ENCODE results near the gene BRINP1. TPM values are rescaled to one million over a fixed set of nuclear protein-coding genes. Genes with fewer than 3 reads are reported as not detected.
A peak's percentile ranks its signal among the peaks of the same experiment; 100 is the strongest.

BRINP1 gene
- total and polyA plus RNA-seq, 2 of the 8 experiments (the other 6 are each of a cell fraction or from before 2014, with no cell fraction given), result 19.5 to 20.5 TPM

GRCh38 chr9:119298076-119298853 lies 71.0 kb downstream of the BRINP1 start:
- Histone ChIP-seq H3K4me1 (replicated peaks in 1 of 4; ENCODE audit: control insufficient read depth in 3 of 4, insufficient read depth in 4 of 4, low read length in 3 of 4) (peaks cover 0 to 15% (median 11%) of the 10 kb centered on the region in 4 experiments; a peak in 6 of 7 replicates), H2BK5ac (ENCODE audit: low read depth, low read length) (peak overlapping the region; percentile 97; the same call in 1 of the 2 replicates), H3K23me2 (ENCODE audit: low read depth, low read length) (no peaks in the 10 kb centered on the region), H4K91ac (replicated peaks; ENCODE audit: insufficient read length, low read length) (peak overlapping the region; percentile 49), H4K5ac (ENCODE audit: insufficient read length, low read depth, low read length) (peak overlapping the region; percentile 84), H3K18ac (ENCODE audit: extremely low read depth, low read length) (peak overlapping the region; percentile 73; the same call in 1 of the 2 replicates), H2BK20ac (ENCODE audit: low read length) (peak overlapping the region; percentile 76; the same call in 1 of the 2 replicates), H3K27ac (ENCODE audit: low read depth, low read length) (peak overlapping the region; percentile 76), H3K4me3 (ENCODE audit: extremely low read depth in 1 of 4, insufficient read depth in 2 of 4, low read depth in 3 of 4, low read length in 4 of 4) (peak overlapping the region in 1 of 4 experiments; percentile 42; a peak in 2 of 8 replicates), H2AFZ (ENCODE audit: low read length) (no peak overlapping the region), H3K14ac (ENCODE audit: insufficient read length) (peak overlapping the region; percentile 87), H3K27me3 (replicated peaks in 1 of 4; ENCODE audit: control insufficient read depth in 3 of 4, extremely low read depth in 1 of 4, insufficient read depth in 3 of 4, low read length in 3 of 4) (no peaks in the 10 kb centered on the region), H4K20me1 (replicated peaks in 1 of 2; ENCODE audit: control insufficient read depth in 1 of 2, insufficient read depth in 2 of 2, low read length in 2 of 2) (no peaks in the 10 kb centered on the region), H4K8ac (ENCODE audit: extremely low read depth, insufficient read depth, low read length) (no peak overlapping the region), H3K36me3 (ENCODE audit: control insufficient read depth in 2 of 4, insufficient read depth in 4 of 4, low read length in 3 of 4) (no peaks in the 10 kb centered on the region), H3K79me2 (ENCODE audit: control insufficient read depth in 1 of 2, insufficient read depth in 2 of 2, low read length in 2 of 2) (peaks cover 0 to 52% of the 10 kb centered on the region in 2 experiments; a peak in 3 of 4 replicates), H3K9ac (replicated peaks in 1 of 4; ENCODE audit: extremely low read depth in 1 of 4, low read depth in 3 of 4, low read length in 3 of 4) (peak overlapping the region in 1 of 4 experiments; percentile 1; a peak in 2 of 7 replicates), H3K4ac (replicated peaks; ENCODE audit: insufficient read length, low read depth, low read length) (peak overlapping the region; percentile 82), H2BK12ac (ENCODE audit: low read depth, low read length) (peak overlapping the region; percentile 93), H3K23ac (ENCODE audit: insufficient read length) (no peak overlapping the region), H2BK15ac (ENCODE audit: low read length) (no peak overlapping the region), H3K79me1 (ENCODE audit: low read depth, low read length) (no peaks in the 10 kb centered on the region), H2AK5ac (ENCODE audit: low read depth, low read length) (peak overlapping the region; percentile 93; the same call in 1 of the 2 replicates), H2BK120ac (replicated peaks; ENCODE audit: low read depth, low read length) (peak overlapping the region; percentile 86), H3K56ac (replicated peaks; ENCODE audit: insufficient read length, low read depth, low read length) (peak overlapping the region; percentile 34), H3K4me2 (ENCODE audit: insufficient read depth in 1 of 2, low read depth in 2 of 2, low read length in 2 of 2) (peak overlapping the region; percentile 64 to 68), H3K9me3 (ENCODE audit: insufficient read depth in 2 of 2, low read depth in 1 of 2, low read length in 1 of 2) (no peaks in the 10 kb centered on the region)
- ChIA-PET POLR2A (ENCODE audit: partially characterized antibody) (no interaction called here), CTCF (ENCODE audit: partially characterized antibody) (interaction anchor here (1.1 to 1.5 kb wide), 3 partner anchors 9 to 66 kb away, joined by 3 to 5 read pairs (median 3); no protein-coding TSS in a partner anchor)
- 8% methylated on average over 3 of the region's 3 CpGs; no CpG with 5 or more reads in 1 of the 2 experiments for WGBS, 2 experiments (ENCODE audit: extremely low coverage in 1 of 2, insufficient coverage in 1 of 2, insufficient read length in 1 of 2, insufficient replicate concordance in 2 of 2, low coverage in 1 of 2, low lambda C conversion rate in 2 of 2, missing lambda C conversion rate in 1 of 2)
- DNase-seq (ENCODE audit: low read depth in 1 of 2, low spot score in 2 of 2) (peak in 1 of 2 experiments; percentile 47), FAIRE-seq (peak; percentile 95)
- TF ChIP-seq EGR1 (IDR thresholded peaks at IDR 0.05; ENCODE audit: borderline replicate concordance, low read depth, low read length), result no peak
- no peak for TF ChIP-seq BRCA1 (IDR thresholded peaks at IDR 0.05; ENCODE audit: low read depth, low read length)
- TF ChIP-seq CHD2 (IDR thresholded peaks at IDR 0.05; ENCODE audit: low read length), result no peak
- TF ChIP-seq SUZ12 (IDR thresholded peaks at IDR 0.05; ENCODE audit: low read length), result no peak
- no peak; the same call in 1 of the 2 replicates for TF ChIP-seq SP4 (IDR thresholded peaks at IDR 0.05; ENCODE audit: low read length)
- TF ChIP-seq KDM4A (IDR thresholded peaks at IDR 0.05; ENCODE audit: low read depth, low read length, severe bottlenecking), result no peak
- no peak for TF ChIP-seq KDM1A (IDR thresholded peaks at IDR 0.05; ENCODE audit: borderline replicate concordance, low read length)
- TF ChIP-seq RXRA (IDR thresholded peaks at IDR 0.05; ENCODE audit: insufficient read depth, low read depth, low read length), result no peak
- no peak for TF ChIP-seq CBX5 (IDR thresholded peaks at IDR 0.05; ENCODE audit: low read depth, low read length)
- TF ChIP-seq CEBPB (IDR thresholded peaks at IDR 0.05; ENCODE audit: low read depth, low read length), result no peak
- no peak for TF ChIP-seq CHD1 (IDR thresholded peaks at IDR 0.05; ENCODE audit: low read depth, low read length)
- peak; percentile 92 for TF ChIP-seq TEAD4 (IDR thresholded peaks at IDR 0.05; ENCODE audit: low read depth, low read length)
- no peak for TF ChIP-seq TBP (IDR thresholded peaks at IDR 0.05; ENCODE audit: low read depth, low read length)
